Measurements from ENCODE around the gene BLOC1S1. TPM values are rescaled to one million over a fixed set of nuclear protein-coding genes. Genes with fewer than 3 reads are reported as not detected.

Gene BLOC1S1
- total and polyA plus RNA-seq, 5 donors, result 134 to 205 (median 141) TPM

DNA sequence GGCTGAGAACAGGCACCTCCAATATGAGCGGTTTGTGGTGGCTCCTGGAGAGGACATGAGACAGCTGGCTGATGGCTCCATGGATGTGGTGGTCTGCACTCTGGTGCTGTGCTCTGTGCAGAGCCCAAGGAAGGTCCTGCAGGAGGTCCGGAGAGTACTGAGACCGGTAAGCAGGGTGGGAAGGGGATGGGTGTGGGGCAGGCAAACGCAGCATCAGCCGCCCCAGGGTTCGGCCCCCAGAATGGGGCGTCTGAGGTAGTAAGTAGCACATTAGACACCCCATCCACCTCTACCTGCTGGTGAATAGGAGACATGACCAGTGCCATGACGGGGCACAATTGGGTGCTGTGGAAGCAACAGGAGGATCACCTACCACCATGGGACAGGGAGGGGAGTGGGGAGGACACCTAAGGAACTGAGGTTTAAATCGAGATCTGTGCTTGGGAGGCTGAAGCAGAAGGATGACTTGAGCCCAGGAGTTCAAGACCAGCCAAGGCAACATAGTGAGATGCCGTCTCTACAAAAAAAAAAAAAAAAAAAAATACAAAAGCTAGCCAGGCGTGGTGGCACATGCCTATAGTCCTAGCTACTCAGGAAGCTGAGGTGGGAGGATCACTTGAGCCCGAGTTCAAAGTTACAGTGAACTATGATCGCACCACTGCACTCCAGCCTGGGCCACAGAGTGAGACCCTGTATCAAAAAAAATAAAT, 33.6 kb upstream of the BLOC1S1 start:
- intact Hi-C loops (cut with DNase I), result loop anchor here in 2 of 4 donors (5.0 kb wide), 2 partner anchors 35 to 40 kb away; partner anchors contain the start of genes BLOC1S1 (in 1 of the 2) and RDH5 (in 1 of the 2)
- Histone ChIP-seq H3K4me3 (ENCODE audit: low read length) (peak overlapping the region; percentile 66), H3K9me3 (ENCODE audit: control insufficient read depth, low read length) (no peaks in the 10 kb centered on the region), H3K4me1 (ENCODE audit: control insufficient read depth, insufficient read depth, low read length) (peaks cover 2% of the 10 kb centered on the region), H3K27ac (ENCODE audit: low read length) (peak overlapping the region; percentile 82), H3K27me3 (ENCODE audit: control insufficient read depth, insufficient read depth) (no peaks in the 10 kb centered on the region)
- DNase-seq (no peak), ATAC-seq (peak; percentile 0 to 2)
- WGBS, result 72% methylated on average over 13 of the region's 13 CpGs

DNA sequence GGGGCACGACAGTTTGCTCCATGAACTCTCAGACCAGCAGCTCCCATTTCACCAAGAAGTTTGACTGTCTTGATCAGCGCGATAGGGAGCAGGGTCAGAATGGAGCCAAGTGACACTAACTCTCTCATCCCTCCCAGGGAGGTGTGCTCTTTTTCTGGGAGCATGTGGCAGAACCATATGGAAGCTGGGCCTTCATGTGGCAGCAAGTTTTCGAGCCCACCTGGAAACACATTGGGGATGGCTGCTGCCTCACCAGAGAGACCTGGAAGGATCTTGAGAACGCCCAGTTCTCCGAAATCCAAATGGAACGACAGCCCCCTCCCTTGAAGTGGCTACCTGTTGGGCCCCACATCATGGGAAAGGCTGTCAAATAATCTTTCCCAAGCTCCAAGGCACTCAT, 32.2 kb upstream of the BLOC1S1 start:
- WGBS, result 89% methylated on average over 7 of the region's 7 CpGs
- Histone ChIP-seq H3K4me1 (ENCODE audit: control insufficient read depth, insufficient read depth, low read length) (peaks cover 2% of the 10 kb centered on the region), H3K9me3 (ENCODE audit: control insufficient read depth, low read length) (no peaks in the 10 kb centered on the region), H3K27ac (ENCODE audit: low read length) (no peak overlapping the region), H3K27me3 (ENCODE audit: control insufficient read depth, insufficient read depth) (no peaks in the 10 kb centered on the region), H3K4me3 (ENCODE audit: low read length) (peak overlapping the region; percentile 12)
- ATAC-seq (no peak), DNase-seq (no peak)
- intact Hi-C loops (cut with DNase I), result loop anchor here in 2 of 4 donors (5.0 kb wide), 2 partner anchors 34 to 39 kb away; partner anchors contain the start of genes BLOC1S1 (in 1 of the 2) and RDH5 (in 1 of the 2)

DNA sequence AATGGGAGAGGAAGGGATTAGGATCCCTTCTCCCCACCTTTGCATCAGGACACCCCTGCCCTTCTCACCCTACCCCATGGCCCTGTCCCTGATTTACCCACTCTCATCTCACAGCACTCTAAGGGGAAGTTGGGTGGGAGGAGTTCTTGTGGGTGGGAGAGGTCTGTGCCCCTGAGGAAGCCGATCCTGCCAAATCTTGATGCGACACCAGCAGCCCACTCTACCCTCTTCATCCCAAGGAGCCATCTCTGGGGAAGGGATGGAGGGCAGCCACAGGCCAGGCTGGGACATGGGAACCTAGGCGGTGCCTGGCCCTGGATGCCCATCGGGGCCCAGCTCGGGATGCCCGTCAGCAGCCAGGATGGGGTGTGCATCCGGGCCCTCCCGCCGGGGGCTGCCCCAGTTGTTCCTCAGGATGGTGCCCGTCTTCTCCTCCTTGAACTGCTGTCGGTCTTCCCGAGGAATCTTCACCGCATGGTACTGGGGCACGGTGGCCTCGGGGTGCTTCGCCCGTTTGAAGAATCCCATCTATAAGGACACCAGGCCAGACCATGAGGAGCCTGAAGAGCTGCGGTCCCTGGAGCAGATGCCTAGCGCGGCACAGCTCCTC, 31.0 kb upstream of the BLOC1S1 start:
- Histone ChIP-seq H3K9me3 (ENCODE audit: control insufficient read depth, low read length) (no peaks in the 10 kb centered on the region), H3K27ac (ENCODE audit: low read length) (no peak overlapping the region), H3K4me3 (ENCODE audit: low read length) (no peak overlapping the region), H3K4me1 (ENCODE audit: control insufficient read depth, insufficient read depth, low read length) (peaks cover 2% of the 10 kb centered on the region), H3K27me3 (ENCODE audit: control insufficient read depth, insufficient read depth) (no peaks in the 10 kb centered on the region)
- peak in 1 of 3 donors; percentile 36 for DNase-seq
- intact Hi-C loops (cut with DNase I), result loop anchor here in 2 of 4 donors (5.0 kb wide), 2 partner anchors 32 to 37 kb away; partner anchors contain the start of genes BLOC1S1 (in 1 of the 2) and RDH5 (in 1 of the 2)
- WGBS, result 91% methylated on average over 20 of the region's 20 CpGs
- peak in 1 of 2 donors; percentile 5 for ATAC-seq

DNA sequence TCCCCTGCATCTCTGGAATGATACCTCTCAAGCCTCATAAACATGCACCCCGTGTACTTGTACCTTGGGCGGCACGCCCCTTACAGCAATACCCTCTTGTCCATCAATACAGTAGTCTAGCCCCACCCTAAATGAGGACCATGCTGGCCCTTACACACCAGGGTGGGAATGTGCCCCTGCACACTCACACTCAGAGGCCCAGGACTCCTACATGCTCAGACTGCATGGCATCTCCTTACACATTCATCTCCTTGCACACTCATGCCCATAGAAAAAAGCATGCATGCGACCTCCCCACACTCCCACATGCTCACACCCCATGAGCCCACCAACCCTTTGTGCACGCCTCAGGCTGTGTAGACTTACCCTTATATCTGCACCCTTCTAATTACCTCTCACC, 30.2 kb upstream of the BLOC1S1 start:
- Histone ChIP-seq H3K4me3 (ENCODE audit: low read length) (no peak overlapping the region), H3K9me3 (ENCODE audit: control insufficient read depth, low read length) (no peaks in the 10 kb centered on the region), H3K27ac (ENCODE audit: low read length) (no peak overlapping the region), H3K27me3 (ENCODE audit: control insufficient read depth, insufficient read depth) (no peaks in the 10 kb centered on the region), H3K4me1 (ENCODE audit: control insufficient read depth, insufficient read depth, low read length) (peaks cover 2% of the 10 kb centered on the region)
- DNase-seq (no peak), ATAC-seq (no peak)
- WGBS, result 89% methylated on average over 5 of the region's 5 CpGs
- intact Hi-C loops (cut with DNase I), result no loop called here

DNA sequence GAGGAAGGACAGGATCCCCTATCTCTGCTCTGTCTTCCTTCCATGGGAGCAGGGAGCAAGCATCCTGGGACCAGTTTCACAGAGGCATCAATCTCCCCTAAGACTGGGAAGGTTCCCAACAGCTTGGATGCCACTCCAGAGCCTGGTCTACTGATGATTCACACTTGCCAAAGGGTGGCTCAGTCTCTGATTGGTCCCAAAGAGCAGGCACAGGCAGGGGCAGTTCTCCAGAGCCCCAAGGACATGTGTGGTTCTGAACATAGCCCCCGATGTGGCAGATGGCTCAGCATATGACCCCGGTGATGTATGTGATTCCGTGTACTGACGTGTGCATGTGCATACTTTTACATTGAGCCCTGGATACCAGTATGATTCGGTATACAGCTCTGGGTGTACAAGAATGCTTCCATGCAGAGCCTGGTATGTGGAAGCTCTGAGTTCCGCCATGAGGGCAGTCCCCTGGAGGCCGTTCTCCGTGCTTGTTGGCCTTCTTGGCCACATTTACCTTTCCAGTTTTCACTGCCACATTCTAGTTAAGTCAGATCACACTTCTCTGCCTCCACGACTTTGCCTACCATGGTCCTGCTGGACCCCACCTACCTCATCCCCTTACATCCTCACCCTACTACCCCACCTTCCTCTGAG, 29.4 kb upstream of the BLOC1S1 start:
- intact Hi-C loops (cut with DNase I), result no loop called here
- WGBS, result 89% methylated on average over 9 of the region's 9 CpGs
- ATAC-seq, result peak in 1 of 2 donors; percentile 20

DNA sequence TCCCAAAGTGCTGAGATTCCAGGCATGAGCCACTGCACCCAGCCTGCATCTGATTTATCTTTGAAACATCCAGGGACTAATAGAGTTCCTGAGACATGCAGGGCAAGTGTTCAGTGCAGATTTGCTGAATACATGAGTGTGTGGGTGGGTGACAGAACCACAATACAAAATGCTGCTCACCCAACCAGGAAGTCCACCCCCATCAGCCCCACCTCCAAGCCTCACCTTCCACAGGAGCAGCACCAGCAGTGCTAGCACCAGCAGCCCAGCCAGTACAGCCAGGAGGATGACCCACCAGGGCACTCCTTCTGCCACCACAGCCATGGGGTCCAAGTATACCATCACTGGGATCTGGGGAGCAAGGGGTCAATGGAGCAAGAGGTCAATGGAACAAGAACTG, 28.1 kb upstream of the BLOC1S1 start:
- Histone ChIP-seq H3K4me3 (ENCODE audit: low read length) (no peak overlapping the region), H3K27me3 (ENCODE audit: control insufficient read depth, insufficient read depth) (no peaks in the 10 kb centered on the region), H3K27ac (ENCODE audit: low read length) (no peak overlapping the region), H3K9me3 (ENCODE audit: control insufficient read depth, low read length) (no peaks in the 10 kb centered on the region), H3K4me1 (ENCODE audit: control insufficient read depth, insufficient read depth, low read length) (no peaks in the 10 kb centered on the region)
- ATAC-seq, result no peak
- DNase-seq, result no peak
- intact Hi-C loops (cut with DNase I), result no loop called here

More for the DNA sequence above, 29.4 kb upstream of the BLOC1S1 start:
- Histone ChIP-seq H3K27ac (ENCODE audit: low read length) (peak overlapping the region; percentile 8), H3K27me3 (ENCODE audit: control insufficient read depth, insufficient read depth) (no peaks in the 10 kb centered on the region), H3K4me3 (ENCODE audit: low read length) (no peak overlapping the region), H3K9me3 (ENCODE audit: control insufficient read depth, low read length) (no peaks in the 10 kb centered on the region), H3K4me1 (ENCODE audit: control insufficient read depth, insufficient read depth, low read length) (peaks cover 2% of the 10 kb centered on the region)
- no peak for DNase-seq

DNA sequence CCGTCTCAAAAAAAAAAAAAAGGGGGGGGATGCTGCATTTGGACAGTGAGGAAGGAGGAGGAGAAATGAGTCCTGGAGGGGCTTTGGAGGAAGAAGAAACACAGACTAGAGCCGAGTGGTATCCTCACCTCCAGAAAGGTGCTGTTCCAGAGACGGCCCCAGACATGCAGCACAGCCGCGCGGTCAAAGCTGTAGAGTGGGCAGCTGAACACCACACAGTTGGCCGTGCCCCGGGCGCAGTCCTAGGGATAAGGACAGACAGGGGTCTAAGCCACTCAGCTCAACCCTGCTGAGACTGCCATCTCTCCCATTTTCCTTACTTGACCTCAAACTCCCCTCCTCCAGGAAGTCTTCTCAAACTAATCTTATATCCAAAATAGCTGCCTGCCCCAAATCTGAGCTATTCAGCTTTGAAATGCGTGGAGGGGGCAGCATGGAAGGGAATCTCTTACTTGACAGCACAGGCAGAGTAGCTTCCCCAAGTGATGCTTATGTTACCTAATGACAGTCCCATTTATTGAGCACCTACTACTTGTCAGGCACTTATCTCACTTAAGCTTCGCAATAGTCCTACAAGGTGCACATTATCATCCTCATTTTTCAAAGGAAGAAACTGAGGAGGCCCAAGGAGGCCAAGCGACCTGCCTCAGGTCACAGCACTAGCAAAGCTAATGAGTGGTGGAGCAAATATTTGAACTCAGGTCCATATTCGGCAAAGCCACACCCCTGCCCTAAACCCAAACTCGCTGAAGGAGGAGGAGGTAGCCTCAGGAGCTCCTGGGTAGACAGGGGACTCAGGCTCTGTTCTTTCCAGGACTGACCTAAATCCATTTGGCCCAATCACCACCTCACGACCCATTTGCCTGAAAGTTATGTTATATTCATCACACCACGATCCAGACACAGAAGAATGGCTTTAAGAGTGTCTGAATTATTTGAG, 26.9 kb upstream of the BLOC1S1 start:
- Histone ChIP-seq H3K4me3 (ENCODE audit: low read length) (no peak overlapping the region), H3K9me3 (ENCODE audit: control insufficient read depth, low read length) (no peaks in the 10 kb centered on the region), H3K4me1 (ENCODE audit: control insufficient read depth, insufficient read depth, low read length) (no peaks in the 10 kb centered on the region), H3K27me3 (ENCODE audit: control insufficient read depth, insufficient read depth) (no peaks in the 10 kb centered on the region), H3K27ac (ENCODE audit: low read length) (no peak overlapping the region)
- 91% methylated on average over 16 of the region's 16 CpGs for WGBS
- ATAC-seq, result no peak
- DNase-seq, result no peak
- intact Hi-C loops (cut with DNase I), result no loop called here

DNA sequence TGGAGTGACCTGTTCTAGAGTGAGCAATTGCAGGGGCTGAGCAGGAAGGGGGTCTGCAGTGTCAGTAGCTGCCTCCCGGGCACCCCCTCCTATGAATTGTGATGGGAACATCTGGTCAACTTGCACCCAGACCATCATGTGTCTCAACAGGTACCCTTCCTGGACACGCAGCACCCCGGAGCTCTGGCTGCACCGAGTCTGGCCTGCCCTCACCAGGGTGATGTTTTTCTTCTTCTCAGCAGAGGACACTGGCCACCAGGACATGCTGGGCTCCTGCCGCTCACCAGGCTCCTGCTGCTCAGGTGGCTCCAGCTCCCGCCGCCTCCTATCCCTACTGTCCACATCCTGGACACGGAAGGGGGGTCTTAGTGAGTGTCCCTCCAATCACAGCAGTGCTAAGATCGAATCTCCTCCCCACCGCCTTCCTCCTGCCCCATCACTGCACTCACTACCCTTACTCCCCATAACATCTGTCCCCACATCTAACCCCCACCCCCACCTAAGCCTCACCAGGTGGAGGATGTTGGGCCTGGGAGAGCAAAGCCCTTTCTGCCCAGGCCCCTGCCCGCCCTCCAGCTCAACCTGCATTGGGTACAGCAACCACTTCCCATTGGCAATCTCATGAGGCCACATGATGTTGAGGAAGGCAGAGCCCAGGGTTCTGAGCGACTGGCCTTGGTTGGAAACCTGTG, 23.1 kb upstream of the BLOC1S1 start:
- no peak for ATAC-seq
- DNase-seq, result peak in 1 of 3 donors; percentile 22
- intact Hi-C loops (cut with DNase I), result no loop called here
- Histone ChIP-seq H3K27me3 (ENCODE audit: control insufficient read depth, insufficient read depth) (no peaks in the 10 kb centered on the region), H3K9me3 (ENCODE audit: control insufficient read depth, low read length) (no peaks in the 10 kb centered on the region), H3K4me1 (ENCODE audit: control insufficient read depth, insufficient read depth, low read length) (no peaks in the 10 kb centered on the region), H3K27ac (ENCODE audit: low read length) (no peak overlapping the region), H3K4me3 (ENCODE audit: low read length) (no peak overlapping the region)
- 93% methylated on average over 12 of the region's 12 CpGs for WGBS

DNA sequence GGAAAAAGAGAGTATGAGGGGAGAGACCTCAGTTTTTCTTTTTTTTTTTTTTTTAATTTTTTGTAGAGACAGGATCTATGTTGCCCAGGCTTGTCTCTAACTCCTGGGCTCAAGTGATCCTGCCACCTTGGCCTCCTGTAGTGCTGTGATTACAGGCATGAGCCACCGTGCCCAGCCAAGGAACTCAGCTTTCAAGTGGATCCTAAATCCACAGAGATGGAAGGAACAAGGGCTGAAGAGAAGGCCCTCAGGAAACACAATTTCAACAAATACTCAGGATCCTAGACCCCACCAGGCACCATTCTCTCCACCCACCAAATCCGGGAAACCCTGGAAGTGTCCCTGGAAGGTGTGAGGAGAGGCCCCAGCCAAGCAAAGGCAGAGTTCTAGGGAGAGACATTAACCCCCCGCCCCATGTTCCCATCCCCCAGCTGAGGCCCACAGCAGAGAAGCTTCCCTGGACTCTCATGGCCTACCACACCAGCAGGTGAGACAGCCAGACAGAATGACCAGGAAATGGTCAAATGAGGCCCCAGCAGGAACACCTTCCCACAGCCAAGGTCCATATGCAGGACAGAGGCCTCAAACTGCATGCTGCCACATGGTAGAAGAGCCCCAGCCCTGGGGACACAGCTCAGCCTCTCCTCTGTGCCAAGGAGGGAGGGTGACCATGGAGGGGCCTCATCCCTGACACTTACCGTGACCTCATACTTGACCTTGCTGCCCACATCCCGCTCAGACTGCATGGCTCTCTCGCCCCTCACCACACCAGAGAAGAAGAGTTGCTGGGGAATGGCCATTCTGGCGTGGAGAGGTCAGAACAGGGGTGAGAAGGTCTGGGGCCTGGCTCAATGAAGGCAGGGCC, 22.3 kb upstream of the BLOC1S1 start:
- Histone ChIP-seq H3K9me3 (ENCODE audit: control insufficient read depth, low read length) (no peaks in the 10 kb centered on the region), H3K27me3 (ENCODE audit: control insufficient read depth, insufficient read depth) (no peaks in the 10 kb centered on the region), H3K4me1 (ENCODE audit: control insufficient read depth, insufficient read depth, low read length) (no peaks in the 10 kb centered on the region), H3K27ac (ENCODE audit: low read length) (no peak overlapping the region), H3K4me3 (ENCODE audit: low read length) (no peak overlapping the region)
- ATAC-seq, result no peak
- intact Hi-C loops (cut with DNase I), result no loop called here
- WGBS, result 91% methylated on average over 7 of the region's 7 CpGs
- peak in 1 of 3 donors; percentile 18 for DNase-seq
